NCI-H510A treated with DMSO at 0.1 percent for 48 hours (cell line): ENCODE data around the gene ARL8A.
"Not testable (repeated sequence)": the region's sequence is repeated elsewhere in the genome, so short reads cannot be mapped to it uniquely, and the experiment has no call there.

Experiments
- DNase-seq: peaks from one replicate; lab custom pipeline; 2025; lab: John Stamatoyannopoulos, UW

The ARL8A gene

DNA sequence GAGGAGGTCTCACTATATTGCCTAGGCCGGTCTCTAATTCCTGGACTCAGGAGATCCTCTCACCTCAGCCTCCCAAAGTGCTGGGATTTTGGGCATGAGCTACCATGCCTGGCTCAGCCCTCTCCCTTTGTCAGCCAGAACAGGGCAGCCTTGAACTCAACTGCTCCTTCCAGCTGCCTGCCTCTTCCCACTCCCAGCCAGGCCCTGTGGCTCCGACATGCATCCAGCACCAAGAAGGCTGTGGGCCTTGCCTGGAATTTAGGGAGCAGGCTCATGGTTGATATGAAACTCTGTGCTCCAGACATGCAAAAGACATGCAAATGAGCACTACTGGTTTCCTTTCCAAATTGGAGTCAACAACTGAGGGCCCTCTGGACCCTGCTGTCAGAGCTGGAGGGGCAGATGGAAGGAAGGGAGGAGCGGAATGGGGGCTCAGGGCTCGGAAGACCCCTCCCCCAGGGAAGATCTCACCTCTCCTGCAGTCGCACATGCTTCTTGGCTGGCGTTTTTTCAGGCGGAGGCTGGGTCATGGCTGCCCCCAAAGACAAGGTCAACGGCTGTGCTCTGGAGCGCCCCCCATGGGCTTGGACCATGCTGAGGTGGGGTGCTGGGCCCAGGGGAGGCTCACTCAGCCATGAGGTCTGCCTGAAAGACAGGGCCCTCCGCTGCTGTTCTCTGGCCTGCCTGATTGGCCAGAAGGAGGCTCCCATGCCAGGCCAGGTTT, 14.4 kb upstream of the ARL8A start:
- DNase-seq, result no peak

DNA sequence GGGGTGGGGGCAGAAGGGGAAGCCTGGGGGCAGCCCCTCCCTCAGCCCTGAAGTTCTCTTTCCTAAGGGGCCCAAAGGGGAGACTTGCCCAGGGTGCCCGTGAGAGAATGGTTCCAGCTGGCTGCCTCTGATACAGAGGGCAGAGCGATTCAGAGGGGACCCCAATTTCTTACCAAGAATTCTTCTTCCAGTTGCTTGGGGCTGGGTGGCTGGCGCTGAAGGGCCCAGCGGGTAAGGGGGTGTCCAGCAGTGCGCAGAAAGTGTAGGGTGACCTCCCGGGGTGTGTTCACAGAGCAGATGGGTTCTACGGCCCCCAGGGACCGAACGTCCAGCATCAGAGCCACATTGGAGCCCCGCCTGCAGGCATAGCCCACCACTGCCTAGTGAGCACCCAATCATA, 13.4 kb upstream of the ARL8A start:
- no peak for DNase-seq

DNA sequence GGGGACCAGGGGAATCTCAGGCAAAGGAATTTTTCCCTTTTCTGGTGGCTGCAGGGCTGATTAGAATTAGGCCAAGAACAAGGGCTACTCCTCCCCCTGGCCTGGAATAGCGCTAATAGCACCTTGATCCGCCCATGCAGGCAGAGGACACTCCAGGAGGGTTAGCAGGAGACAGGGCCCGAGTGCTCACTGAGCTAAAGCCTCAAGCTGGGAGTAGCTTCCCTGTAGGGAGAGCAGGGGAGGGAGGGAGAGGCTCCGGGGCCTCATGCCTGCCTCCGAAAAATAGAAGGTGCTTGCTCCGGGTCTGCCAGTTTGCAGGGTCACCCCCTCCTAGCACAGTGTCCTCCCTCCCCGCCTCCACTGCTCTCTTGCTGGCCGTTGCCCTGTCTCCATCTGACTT, 12.1 kb upstream of the ARL8A start:
- DNase-seq, result no peak

DNA sequence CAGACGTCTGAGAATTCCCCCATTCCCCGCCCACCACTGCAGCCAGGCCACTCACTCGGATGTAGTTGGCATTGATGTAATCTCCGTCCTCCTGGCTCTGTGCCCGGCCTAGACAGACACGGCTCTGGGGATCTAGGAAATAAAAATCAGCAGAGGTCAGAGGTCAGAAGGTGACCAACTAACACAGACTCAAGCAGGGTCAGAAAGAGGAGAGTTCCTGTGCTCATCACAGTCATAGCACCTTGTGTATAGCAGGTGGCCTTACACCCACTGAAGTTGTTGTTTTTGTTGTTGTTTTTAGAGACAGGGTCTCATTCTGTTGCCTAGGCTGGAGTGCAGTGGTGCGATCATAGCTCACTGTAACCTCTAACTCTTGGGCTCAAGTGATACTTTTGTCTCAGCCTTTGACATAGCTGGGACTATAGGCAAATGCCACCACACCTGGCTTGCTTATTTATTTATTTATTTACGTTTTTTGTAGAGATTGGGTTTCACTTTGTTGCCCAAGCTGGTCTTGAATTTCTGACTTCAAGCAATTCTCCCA, 11.0 kb upstream of the ARL8A start:
- peak; percentile 11 for DNase-seq

DNA sequence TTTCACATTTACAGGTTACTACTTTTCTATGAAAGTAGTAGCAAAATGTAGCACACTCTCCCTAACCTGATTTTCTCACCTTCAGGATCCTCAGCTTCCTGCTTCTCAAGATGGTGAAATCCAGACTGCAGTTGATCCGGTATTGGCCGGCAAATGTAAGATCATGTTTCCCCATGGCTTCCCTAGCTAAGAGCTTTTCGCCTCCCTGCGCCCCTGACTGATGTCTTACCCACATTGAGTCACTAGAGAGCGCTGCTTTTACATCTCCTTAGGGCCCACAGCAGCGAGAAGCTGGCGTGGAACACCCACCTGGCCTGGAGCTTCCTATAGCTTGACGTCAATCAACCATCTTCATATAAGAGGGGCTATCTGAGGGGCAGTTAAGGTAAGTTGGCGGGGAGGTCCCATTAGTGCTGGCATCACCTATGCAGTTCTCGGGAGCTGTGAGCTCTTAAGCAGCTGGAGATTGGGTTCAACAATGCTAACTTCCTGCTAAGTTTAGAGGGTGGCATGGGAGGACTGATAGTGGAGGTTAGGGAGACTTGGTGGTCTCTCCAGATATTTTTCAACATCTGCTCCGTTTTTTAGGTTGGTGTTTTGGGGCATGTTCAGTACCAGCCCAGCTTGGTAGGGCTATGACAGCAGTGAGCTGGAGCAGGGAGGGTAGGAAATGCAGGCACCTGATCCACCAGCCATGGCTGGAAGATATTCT, 10.4 kb upstream of the ARL8A start:
- peak; percentile 81 for DNase-seq

DNA sequence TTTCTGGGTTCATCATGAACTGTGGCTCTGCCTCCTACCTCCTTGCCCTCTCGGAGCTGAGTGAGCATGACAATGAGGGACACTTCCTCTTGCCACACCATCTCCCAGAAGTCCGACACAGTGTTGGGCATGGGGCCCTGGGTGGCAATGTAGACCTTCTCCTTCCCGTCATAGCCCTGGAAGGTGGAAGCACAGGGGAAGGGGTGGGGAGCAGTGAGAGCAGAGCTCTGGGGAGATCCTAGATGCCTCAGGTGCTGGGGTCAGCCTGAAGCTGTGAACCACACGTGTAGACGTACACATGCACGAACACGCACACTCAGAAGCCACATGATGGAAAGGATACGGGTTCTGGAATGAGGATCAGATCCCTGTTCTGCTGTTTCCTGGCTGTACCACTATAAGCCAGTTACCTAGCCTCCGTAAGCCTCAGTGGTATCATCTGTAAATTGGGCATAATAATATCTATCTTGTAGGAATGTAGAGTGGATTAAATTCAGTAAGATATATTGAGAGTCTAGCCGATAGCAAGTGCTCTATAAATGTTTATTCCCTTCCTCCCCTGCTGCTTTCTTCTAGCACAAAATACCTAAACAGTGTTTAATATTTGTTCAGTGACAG, 9.7 kb upstream of the ARL8A start:
- no peak for DNase-seq

DNA sequence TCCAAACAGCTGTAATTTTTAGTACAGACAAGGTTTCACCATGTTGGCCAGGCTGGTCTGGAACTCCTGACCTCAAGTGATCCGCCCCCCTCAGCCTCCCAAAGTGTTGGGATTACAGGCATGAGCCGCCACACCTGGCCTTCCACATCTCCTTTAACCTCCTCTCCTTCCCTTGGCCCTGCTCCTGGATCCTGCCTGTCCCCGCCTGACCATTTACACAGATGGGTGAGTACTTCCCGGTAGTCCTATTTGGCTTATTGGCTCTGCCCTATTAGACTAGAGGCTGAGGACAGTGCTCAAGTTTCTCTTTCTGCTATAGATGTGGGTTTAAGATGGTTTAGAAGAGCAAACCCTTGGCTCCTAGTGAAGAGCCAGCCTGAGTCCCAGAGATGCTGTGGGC, 8.7 kb upstream of the ARL8A start:
- no peak for DNase-seq

DNA sequence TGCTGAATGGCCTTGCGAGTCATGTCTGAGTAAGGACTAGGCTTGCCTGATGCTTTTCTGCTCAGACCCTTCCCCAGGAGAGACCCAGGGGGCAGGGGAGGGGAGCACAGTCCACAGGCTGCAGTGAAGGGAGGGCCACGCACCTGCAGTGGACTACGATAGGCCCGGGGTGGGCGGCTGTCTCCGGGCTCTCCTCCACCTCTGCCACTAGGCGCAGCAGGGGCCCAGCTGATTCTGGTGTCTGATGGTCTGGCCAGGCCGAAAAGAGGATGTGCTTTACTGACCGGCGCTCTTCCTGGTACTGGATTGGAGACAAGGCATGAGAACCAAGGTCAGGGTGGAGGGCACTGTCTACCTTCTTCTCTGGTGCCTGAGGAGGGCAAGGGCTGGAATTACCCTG, 7.9 kb upstream of the ARL8A start:
- no peak for DNase-seq

DNA sequence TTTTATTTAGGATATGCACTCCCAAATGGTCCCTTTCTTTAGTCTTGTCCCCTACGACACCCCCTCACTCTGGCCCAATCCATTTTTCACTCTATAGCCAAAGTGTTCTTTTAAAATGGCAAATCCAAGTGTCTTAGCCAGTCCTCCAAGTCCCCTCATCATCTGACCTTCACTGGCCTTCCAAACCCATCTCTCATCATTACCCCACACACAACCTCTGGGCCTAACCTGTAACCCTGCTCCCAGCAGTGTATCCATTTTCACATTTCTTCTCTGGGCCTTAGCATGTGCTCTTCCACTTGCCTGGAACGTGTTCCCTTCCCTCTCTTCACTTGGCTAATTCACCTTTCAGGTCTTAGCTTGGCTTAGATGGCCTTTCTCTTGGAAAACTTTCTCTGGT, 6.5 kb upstream of the ARL8A start:
- no peak for DNase-seq

DNA sequence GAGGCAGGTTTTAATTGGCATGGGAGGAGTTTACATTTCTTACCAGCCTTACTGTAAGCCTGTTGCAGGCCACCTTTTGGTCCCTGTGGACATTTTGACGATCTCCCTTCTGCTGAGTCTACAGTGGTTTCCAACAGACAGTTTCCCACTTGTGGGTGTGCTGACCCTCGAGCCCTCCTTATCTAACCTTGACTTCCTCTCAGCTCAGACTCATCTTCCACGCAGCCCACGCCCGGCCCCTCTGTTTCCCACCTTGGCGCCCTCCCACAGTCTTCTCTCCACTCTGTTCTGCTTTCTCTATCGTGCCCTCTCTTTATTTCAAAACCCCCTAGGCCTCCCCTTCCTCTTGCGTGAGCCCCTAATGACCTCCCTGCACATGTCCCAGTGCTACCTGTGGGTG, 6.1 kb upstream of the ARL8A start:
- DNase-seq, result no peak

DNA sequence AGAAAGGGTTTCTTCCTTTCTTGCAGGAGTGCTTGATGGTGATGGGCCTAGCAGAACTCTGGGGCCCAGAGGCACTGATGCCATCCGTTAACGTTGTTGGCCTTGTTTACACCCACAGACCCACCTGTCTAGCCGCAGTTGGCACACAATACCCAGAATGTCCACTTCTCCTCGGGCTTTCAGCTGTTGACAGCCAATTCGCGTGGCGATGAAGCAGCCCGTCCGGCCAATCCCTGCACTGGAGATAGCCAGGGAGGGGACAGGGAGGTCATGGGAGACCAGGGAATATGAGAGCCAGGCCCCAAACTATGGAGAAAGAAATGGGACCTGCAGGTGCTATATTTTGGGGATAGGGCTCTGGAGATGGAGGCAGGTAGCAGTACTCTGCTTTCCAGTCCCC, 5.7 kb upstream of the ARL8A start:
- no peak for DNase-seq

DNA sequence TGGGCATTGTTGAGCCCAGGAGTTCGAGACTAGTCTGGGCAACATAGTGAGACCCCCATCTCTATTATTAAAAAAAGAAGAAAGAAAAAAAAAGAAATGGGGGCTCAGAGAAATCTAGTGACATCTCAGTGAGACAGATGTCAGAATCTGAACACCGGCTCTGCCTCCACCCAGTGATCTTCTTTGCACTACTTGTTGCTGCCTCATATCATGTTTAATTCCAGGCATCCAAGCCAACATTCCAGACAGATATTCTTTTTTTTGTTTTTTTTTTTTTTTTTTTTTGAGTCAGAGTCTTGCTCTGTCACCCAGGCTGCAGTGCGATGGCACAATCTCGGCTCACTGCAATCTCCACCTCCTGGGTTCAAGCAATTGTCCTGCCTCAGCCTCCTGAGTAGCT, 5.0 kb upstream of the ARL8A start:
- DNase-seq, result no peak

DNA sequence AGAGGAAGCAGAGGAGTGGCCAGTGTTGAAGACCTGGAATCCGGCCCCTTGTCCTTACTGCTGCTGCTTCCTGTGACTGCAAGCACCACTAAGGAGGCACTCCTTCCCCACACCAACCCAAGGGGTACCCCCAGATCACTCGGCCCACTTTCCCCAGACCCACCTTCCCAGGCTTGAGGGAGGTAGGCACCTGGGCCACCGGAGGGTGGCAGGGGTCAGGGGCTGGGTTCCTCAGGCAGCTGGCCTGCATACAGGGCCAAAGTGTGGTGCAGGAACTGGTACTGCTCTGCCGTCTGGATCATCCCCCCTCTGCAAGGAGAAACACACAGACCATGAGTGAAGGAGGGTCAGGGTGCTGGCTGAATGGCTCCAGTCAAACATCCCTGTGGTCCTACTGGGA, 3.9 kb upstream of the ARL8A start:
- DNase-seq, result no peak

DNA sequence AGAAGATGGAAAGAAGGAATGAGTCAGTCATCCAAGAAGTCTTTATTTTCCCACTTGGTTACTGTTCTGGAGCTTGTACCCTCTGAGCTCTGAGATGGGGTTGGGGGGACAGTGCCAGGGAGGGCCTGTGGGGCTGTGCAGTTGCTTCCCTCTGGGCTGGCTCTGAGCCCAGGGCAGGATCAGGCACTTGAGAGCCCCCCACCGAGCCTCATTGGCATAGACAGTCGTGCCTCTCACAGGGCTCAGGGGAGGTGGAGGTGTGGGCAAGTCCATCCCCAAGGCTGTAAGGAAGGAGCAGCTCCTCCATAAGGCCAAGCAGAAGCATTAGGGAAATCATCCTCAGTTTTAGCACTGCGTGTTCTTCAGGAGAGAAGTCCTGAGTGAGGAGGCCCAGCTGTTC, 2.5 kb upstream of the ARL8A start:
- no peak for DNase-seq

DNA sequence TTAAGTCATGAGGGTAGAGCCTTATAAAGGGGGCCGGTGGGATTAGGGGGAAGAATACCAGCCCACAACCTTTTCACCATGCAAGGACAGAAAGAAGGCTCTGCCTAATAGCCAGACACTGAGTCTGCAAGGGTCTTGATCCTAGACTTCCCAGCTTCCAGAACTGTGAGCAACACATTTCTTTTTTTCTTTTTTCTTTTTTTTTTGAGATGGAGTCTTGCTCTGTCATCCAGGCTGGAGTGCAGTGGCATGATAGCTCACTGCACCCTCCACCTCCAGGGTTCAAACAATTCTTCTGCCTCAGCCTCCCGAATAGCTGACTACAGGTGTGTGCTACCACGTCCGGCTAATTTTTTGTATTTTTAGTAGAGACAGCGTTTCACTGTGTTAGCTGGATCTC, 1.7 kb upstream of the ARL8A start:
- no peak for DNase-seq

DNA sequence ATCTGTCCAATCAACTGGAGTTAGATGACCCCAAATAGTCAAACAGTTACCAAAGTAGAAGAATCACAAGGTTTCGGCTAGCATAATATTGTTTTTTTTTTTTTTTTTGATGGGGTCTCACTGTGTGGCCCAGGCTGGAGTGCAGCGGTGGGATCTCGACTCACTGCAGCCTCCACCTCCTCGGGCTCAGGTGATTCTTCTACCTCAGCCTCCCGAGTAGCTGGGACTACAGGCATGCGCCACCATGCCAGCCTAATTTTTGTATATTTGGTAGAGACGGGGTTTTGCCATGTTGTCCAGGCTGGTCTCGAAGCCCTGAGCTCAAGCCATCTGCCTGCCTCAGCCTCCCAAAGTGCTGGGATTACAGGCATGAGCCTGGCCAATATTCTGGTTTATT, 1.2 kb upstream of the ARL8A start:
- not testable (repeated sequence) for DNase-seq

DNA sequence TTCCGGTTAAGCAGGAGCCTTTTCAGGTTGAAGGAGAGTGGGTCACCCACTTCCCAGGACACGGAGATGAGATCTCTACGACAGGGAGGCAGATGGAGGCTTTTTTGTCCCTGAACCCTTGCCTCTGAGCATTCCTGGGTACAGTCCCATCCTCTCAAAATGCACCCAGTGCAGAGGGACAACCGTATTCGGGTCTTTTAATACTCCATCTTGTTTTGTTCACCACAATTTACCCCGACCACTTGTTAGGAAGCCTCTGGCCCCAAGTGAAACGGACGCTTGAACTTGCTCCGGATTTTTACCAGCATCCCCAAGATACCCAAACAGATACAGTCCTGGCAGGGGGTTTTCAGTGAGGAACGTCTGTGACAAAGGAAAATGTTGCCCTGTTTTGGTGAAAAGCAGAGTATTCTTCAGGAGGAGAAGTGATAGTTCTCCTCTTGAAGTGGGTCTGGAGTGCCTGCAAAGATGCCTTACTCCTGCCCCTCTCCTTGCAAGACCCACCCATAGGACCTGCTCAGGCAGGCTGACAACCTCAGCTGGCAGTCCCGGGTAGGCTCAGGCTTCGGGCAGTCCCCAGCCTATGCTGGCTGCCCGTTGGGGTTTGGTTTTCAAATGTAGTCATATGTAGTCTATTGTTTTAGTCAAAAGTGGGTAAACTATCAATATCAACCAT, 669 bp upstream of the ARL8A start:
- no peak for DNase-seq

DNA sequence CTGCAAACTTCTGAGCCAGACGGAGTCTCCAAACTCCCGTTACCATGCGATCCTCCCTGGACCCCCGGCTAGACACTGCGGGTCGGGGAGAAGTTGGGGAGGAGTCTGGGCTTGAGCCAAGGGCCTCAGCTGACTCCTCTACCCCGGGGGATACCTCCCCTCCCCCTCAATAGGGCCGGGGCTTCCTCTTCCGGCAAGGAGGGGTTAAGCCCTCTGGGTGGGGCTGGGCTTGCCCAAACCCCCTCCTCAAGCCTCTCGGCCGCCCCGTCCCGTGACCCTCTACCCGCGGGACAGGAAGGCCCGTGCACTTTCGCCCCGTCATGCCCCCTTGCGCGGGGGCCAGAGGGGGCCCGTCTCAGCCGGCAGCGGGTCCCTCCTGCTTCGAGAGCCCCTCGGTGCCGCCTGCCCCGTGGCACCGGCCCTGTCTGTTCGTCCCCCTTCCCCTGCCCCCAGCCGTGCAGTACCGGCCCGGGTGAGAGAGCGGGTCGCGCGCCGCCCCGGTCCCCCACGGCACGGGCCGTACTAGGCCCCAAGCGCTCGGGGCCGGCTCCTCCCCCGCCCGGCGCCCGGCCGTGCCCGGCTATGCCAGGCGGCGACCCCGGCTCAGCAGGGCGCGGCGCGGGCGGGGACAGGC, 652 bp downstream of the ARL8A start:
- no peak for DNase-seq

DNA sequence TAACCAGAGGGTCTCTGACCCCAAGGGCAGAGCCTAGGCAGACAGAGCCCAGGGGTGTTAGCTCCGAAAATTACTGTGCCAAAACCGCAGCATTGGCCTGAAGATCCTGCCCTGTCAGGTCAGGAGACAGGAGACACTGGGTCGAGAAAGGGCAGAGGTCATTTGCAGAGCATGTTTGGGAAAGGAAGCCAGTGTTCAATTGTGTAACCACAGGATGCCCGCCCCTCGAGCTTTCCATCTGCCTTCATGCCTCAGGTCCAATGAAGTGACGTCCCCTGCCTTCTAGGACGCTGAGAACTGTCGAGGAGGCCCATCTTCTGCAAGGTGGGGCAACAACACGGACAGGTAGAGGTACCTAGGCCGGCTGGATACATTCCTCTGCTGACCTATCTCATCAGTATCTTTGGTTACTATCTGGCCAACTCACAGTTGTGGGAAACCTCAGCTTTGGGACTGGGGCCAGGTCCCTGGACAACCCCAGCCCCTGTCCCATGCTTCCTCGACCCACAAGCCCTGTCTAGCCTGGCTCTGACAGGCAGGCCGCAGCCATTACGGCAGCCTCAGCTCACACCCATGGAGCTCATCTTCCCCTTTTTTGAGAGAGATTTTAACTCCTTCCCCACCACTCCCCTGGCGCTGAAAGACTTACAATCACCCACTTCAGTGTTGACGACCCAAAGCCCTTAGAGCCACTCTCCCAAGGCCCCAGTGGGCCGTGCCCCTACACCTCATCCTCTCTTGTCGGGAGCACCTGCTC, 1.3 kb downstream of the ARL8A start:
- no peak for DNase-seq

DNA sequence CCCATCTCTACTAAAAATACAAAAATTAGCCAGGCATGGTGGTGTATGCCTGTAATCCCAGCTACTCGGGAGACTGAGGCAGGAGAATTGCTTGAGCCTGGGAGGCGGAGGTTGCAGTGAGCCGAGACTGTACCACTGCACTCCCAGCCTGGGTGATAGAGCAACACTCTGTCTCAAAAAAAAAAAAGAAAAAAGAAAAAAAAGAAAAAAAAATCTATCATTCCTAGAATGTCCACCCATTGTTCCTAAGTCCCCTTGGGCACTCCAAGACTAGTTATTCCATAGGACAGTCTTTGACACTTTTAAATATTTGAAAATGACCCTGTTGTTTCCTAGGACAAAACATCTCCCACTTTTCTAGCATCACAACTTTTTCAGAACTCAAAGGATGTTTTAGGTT, 3.1 kb downstream of the ARL8A start:
- not testable (repeated sequence) for DNase-seq

DNA sequence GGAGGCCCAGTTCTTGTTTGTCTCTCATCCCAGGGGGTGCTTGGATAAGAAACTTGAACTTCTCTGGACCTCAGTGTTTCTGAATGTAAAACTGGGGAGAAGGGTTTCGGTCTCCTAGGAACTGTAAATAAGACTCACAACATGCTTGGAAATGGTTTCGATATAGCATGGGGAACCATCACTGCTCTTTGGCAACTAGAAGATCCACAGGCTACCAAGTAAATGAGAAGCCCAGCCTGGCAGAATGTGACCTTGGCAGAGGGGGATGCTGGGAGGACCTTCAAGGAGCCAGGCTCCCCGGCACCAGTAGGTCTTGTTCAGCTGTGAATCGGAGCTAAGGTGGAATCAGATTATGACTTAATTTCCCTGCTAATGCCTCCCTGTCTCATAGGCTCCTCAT, 3.7 kb downstream of the ARL8A start:
- DNase-seq, result no peak
